Omental fat pad (tissue), 4 donors: ENCODE measurements around the gene ITIH3. TPM values are rescaled to one million over a fixed set of nuclear protein-coding genes. Genes with fewer than 3 reads are reported as not detected.

ENCODE experiments used
- ATAC-seq: fragments of 150-250 bp; one replicate; pipeline ENCODE4 v1.9.1; 2016; ENCODE audit warnings: mild to moderate bottlenecking, moderate library complexity; ENCODE audit not compliant: low FRiP score
- DNase-seq: peaks from one replicate; pipeline ENCODE4 v3.0.0-alpha.2; 2019; ENCODE audit warnings: low spot score
- total RNA-seq, 4 donors: library from RNA; depleted of rRNA; stranded (reverse); fragments of >200 nt; gene quantifications; one replicate each; pipeline ENCODE4 v1.1.0, GENCODE V29; 2016
- TF ChIP-seq, protein P1 (sequence below), 3 donors: fragments of 450-650 bp; IDR thresholded peaks; one replicate each; pipeline ENCODE4 v1.5.1; 2016 to 2017; ENCODE audit warnings: antibody characterized with exemption in 3 of 3, mild to moderate bottlenecking in 3 of 3, moderate library complexity in 2 of 3

ITIH3 gene
- total RNA-seq, 4 donors from 2014 or later: 0.93 to 2.8 (median 1.9) TPM

DNA sequence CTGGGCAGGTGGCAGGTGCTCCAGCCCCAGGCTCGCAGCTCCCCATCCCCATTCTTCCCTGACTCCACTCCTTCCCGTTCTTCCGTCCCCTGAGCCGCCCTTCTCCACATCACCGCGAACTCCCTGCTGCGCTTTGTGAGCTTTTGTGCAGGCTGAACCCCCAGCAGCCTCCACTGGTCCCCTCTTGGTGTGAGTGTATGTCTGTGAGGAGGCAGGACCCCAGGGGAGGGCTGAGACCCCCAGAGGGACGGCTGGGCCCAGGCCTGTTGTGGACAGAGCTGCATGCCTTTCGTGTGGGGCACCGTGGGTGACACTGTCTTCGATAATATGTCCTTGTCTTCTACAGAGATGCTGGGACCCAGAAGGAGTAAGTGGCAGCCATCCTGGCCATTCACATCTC is 7.3 kb upstream of the ITIH3 start:
- ATAC-seq (no peak), DNase-seq (no peak)
- TF ChIP-seq, protein P1, sequence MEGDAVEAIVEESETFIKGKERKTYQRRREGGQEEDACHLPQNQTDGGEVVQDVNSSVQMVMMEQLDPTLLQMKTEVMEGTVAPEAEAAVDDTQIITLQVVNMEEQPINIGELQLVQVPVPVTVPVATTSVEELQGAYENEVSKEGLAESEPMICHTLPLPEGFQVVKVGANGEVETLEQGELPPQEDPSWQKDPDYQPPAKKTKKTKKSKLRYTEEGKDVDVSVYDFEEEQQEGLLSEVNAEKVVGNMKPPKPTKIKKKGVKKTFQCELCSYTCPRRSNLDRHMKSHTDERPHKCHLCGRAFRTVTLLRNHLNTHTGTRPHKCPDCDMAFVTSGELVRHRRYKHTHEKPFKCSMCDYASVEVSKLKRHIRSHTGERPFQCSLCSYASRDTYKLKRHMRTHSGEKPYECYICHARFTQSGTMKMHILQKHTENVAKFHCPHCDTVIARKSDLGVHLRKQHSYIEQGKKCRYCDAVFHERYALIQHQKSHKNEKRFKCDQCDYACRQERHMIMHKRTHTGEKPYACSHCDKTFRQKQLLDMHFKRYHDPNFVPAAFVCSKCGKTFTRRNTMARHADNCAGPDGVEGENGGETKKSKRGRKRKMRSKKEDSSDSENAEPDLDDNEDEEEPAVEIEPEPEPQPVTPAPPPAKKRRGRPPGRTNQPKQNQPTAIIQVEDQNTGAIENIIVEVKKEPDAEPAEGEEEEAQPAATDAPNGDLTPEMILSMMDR (IDR thresholded peaks at IDR 0.05): no peak

- TF ChIP-seq, protein P1 (IDR thresholded peaks at IDR 0.05): no peak
- DNase-seq (no peak), ATAC-seq (no peak)
These were observed 6.6 kb upstream of the ITIH3 start for GRCh38 chr3:52787672-52788625.

DNA sequence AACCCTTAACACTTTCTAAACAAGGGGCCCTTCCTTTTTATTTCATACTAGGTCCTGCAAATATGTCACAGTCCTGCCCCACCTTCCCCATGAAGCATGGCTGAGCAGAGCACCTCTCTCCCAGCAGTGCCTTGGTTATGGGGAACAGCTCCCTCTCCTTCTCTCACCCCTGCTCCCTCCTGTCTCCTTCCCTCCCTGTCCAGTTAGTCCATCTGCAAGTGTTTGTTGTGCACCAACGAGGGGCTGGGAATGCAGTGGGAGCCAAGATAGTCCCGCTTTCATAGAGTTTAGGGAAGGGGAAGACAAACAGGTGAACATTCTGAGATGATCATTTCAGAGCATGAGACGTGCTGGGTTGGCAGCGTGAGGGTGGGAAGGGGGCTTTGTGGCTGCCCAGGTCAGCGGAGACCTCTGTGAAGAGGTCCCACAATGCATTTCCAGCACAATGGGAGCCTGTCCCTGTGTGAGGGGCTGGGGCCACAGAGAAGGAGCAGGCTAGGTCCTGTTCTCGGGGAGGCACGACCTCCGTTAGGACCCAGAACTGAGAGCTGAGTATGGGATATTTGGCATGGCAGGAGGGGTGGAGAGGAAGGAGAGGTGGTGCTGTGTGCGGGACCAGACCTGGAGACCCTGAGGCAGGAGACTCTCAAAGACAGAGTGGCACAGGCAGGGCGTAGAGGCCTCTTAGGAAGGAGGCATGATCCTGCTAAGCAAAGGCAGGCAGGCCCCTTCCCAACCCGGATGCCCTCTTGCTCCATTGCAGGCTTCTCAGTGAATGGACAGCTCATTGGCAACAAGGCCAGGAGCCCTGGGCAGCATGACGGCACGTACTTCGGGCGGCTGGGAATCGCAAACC is 5.5 kb upstream of the ITIH3 start:
- no peak for ATAC-seq
- TF ChIP-seq, protein P1 (IDR thresholded peaks at IDR 0.05): no peak
- DNase-seq: no peak

DNA sequence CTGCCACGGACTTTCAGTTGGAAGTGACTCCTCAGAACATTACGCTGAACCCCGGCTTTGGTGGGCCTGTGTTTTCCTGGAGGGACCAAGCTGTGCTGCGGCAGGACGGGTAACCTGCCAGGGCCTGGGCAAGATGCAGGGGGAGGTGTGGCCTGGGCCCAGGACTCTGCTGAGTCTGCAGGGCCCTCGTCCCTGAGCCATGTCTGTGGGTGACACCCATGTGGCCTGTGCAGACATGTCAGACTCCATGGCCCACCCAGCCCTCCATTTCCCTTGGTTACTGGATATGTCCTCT is 4.9 kb upstream of the ITIH3 start:
- TF ChIP-seq, protein P1 (IDR thresholded peaks at IDR 0.05): no peak
- DNase-seq (no peak), ATAC-seq (no peak)

GRCh38 chr3:52790337-52790736 is 4.3 kb upstream of the ITIH3 start:
- no peak for ATAC-seq
- DNase-seq: no peak
- TF ChIP-seq, protein P1 (IDR thresholded peaks at IDR 0.05): no peak

DNA sequence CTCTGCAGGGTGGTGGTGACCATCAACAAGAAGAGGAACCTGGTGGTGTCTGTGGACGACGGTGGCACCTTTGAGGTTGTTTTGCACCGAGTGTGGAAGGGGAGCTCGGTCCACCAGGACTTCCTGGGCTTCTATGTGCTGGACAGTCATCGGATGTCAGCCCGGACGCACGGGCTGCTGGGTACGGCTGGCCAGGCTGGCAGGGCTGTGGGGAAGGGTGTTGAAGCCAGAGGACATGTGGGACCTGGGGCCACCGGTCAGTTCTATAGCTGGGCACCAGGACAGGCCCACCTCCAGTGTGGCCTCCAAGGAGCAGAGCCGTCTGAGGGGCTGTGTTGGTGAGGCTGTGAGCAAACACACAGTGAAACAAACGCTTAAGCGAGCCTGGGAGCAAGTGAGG is 3.9 kb upstream of the ITIH3 start:
- TF ChIP-seq, protein P1 (IDR thresholded peaks at IDR 0.05): no peak
- no peak for ATAC-seq
- no peak for DNase-seq
